GM12878 (cell line): Measurements from ENCODE around the gene PAX5. TPM values are rescaled to one million over a fixed set of nuclear protein-coding genes. Genes with fewer than 3 reads are reported as not detected.

Experiments
- ATAC-seq: fragments of 200-7000 bp; cut with Tn5 transposase; 3 replicates; pipeline ENCODE4 v1.9.1; 2020; ENCODE audit warnings: mild to moderate bottlenecking, moderate library complexity
- BruUV-seq: library from RNA; stranded (reverse); fragments of 400-500 nt; replicated peaks from 2 replicates; lab custom pipeline; 2021; lab: Mats Ljungman, UMichigan
- CTCF ChIA-PET: fragments of 300-600 bp; sonication (Branson Sonifier 250); formaldehyde crosslinking; extraction: SDS; loops from one replicate; lab custom pipeline; 2021; ENCODE audit warnings: inconsistent platforms; lab: Yijun Ruan, JAX
- POLR2A ChIA-PET: fragments of 350-600 bp; formaldehyde crosslinking; extraction: SDS; loops from one replicate; lab custom pipeline; 2021; ENCODE audit warnings: inconsistent platforms; lab: Charles Lee
- RAD21 ChIA-PET: fragments of 300-600 bp; sonication (Branson Sonifier 250); formaldehyde crosslinking; loops from one replicate; lab custom pipeline; 2023; ENCODE audit warnings: antibody characterized with exemption; ENCODE audit not compliant: unreplicated experiment; lab: Charles Lee
- SMC1A ChIA-PET: fragments of 300-600 bp; sonication (Branson Sonifier 250); formaldehyde crosslinking; loops from one replicate; lab custom pipeline; 2023; ENCODE audit not compliant: unreplicated experiment, uncharacterized antibody; lab: Charles Lee
- DNase-seq: peaks from one replicate; pipeline ENCODE4 v3.0.0-alpha.2; 2011; ENCODE audit warnings: low read depth, low spot score
- FAIRE-seq: peaks from 3 replicates; lab custom pipeline; 2011; peaks lifted over from hg19 to GRCh38; lab: Jason Lieb, UNC
- H2AFZ ChIP-seq: 2 replicates; pipeline ENCODE4 v1.6.0; 2011; ENCODE audit warnings: low read depth, low read length, control low read depth; ENCODE audit not compliant: control insufficient read depth
- H3K27ac ChIP-seq: 2 replicates; pipeline ENCODE4 v1.5.1; 2011; ENCODE audit warnings: control low read depth; ENCODE audit not compliant: control insufficient read depth, insufficient read depth
- H3K27me3 ChIP-seq, 2 experiments: replicated peaks in 1 of 2; 2 replicates each; pipeline versions ENCODE4 v1.6.0 to v1.6.1; 2011; ENCODE audit warnings: low read length in 1 of 2; ENCODE audit not compliant: control insufficient read depth in 2 of 2, insufficient read depth in 2 of 2
- H3K36me3 ChIP-seq, 2 experiments: 2 replicates each; pipeline ENCODE4 v1.5.1; 2011; ENCODE audit warnings: low read length in 1 of 2; ENCODE audit not compliant: control insufficient read depth in 2 of 2, insufficient read depth in 2 of 2
- H3K4me1 ChIP-seq: 2 replicates; pipeline ENCODE4 v1.6.1; 2011; ENCODE audit warnings: mild to moderate bottlenecking, low read length, moderate library complexity, mixed read lengths; ENCODE audit not compliant: control insufficient read depth, insufficient read depth
- H3K4me2 ChIP-seq: 2 replicates; pipeline ENCODE4 v1.6.0; 2011; ENCODE audit warnings: control low read depth; ENCODE audit not compliant: control insufficient read depth, insufficient read depth
- H3K4me3 ChIP-seq: fragments of 200-600 bp; sonication (generic); 2 replicates; pipeline ENCODE4 v1.5.1; 2016
- H3K79me2 ChIP-seq: 2 replicates; pipeline ENCODE4 v1.6.0; 2011; ENCODE audit warnings: low read length; ENCODE audit not compliant: control insufficient read depth, insufficient read depth
- H3K9ac ChIP-seq: 2 replicates; pipeline ENCODE4 v1.8.0; 2011; ENCODE audit warnings: low read length, control low read depth, mixed read lengths; ENCODE audit not compliant: control insufficient read depth, insufficient read depth
- H3K9me3 ChIP-seq: replicated peaks from 3 replicates; pipeline ENCODE4 v1.5.1; 2011; ENCODE audit warnings: mild to moderate bottlenecking, low read length; ENCODE audit not compliant: control insufficient read depth, insufficient read depth
- H4K20me1 ChIP-seq: 2 replicates; pipeline ENCODE4 v1.6.0; 2011; ENCODE audit not compliant: control insufficient read depth, insufficient read depth
- BHLHE40 ChIP-seq, 2 experiments: fragments of 450-650 bp in 1 of 2; IDR thresholded peaks; 2 replicates each; pipeline ENCODE4 v1.6.1; 2011 to 2017; ENCODE audit warnings: low read depth in 2 of 2, borderline replicate concordance in 1 of 2, improper control_type of control experiment in 1 of 2, low read length in 1 of 2, mild to moderate bottlenecking in 1 of 2
- EGR1 ChIP-seq, 2 experiments: IDR thresholded peaks; 1 replicate in 1 of 2; 2 replicates in 1 of 2; pipeline ENCODE4 v1.6.1; 2011 to 2012; ENCODE audit warnings: low read depth in 2 of 2, low read length in 2 of 2, borderline replicate concordance in 1 of 2, mild to moderate bottlenecking in 1 of 2, moderate library complexity in 1 of 2
- GABPA ChIP-seq: IDR thresholded peaks from 2 replicates; pipeline ENCODE4 v1.6.1; 2014; ENCODE audit warnings: antibody characterized with exemption, low read depth, mild to moderate bottlenecking, inconsistent platforms
- GATAD2B ChIP-seq: fragments of 450-650 bp; conservative IDR thresholded peaks from 2 replicates; pipeline ENCODE4 v1.6.1; 2017; ENCODE audit warnings: low read depth, mild to moderate bottlenecking, moderate library complexity
- HDGF ChIP-seq: fragments of 450-650 bp; IDR thresholded peaks from 2 replicates; pipeline ENCODE4 v1.6.1; 2016; ENCODE audit warnings: antibody characterized with exemption
- KAT2A ChIP-seq: conservative IDR thresholded peaks from 2 replicates; pipeline ENCODE4 v1.6.1; 2011; ENCODE audit warnings: low read depth, low read length; ENCODE audit not compliant: control insufficient read depth
- MTA3 ChIP-seq: IDR thresholded peaks from 2 replicates; pipeline ENCODE4 v1.6.1; 2012; ENCODE audit warnings: low read length, inconsistent platforms, borderline replicate concordance
- NFIC ChIP-seq: IDR thresholded peaks from 2 replicates; pipeline ENCODE4 v1.6.1; 2012; ENCODE audit warnings: low read depth, mild to moderate bottlenecking, inconsistent platforms, low read length, moderate library complexity
- NFYB ChIP-seq: IDR thresholded peaks from 2 replicates; pipeline ENCODE4 v1.6.1; 2011; ENCODE audit warnings: low read depth, mild to moderate bottlenecking, low read length, improper control_type of control experiment, moderate library complexity; ENCODE audit not compliant: insufficient read depth
- POLR2AphosphoS2 ChIP-seq: IDR thresholded peaks from 2 replicates; pipeline ENCODE4 v1.6.1; 2011; ENCODE audit warnings: low read depth, mild to moderate bottlenecking, low read length, improper control_type of control experiment, moderate library complexity
- RAD51 ChIP-seq: fragments of 450-650 bp; IDR thresholded peaks from 2 replicates; pipeline ENCODE4 v1.6.1; 2016; ENCODE audit warnings: moderate library complexity, mild to moderate bottlenecking, inconsistent platforms
- SMARCA5 ChIP-seq: fragments of 450-650 bp; IDR thresholded peaks from 2 replicates; pipeline ENCODE4 v1.6.1; 2017; ENCODE audit warnings: mild to moderate bottlenecking
- STAT3 ChIP-seq: IDR thresholded peaks from 2 replicates; pipeline ENCODE4 v1.6.1; 2011; ENCODE audit warnings: low read depth, low read length, improper control_type of control experiment
- SUZ12 ChIP-seq: fragments of 200-600 bp; sonication (generic); IDR thresholded peaks from one replicate; pipeline ENCODE4 v1.6.1; 2018; ENCODE audit warnings: antibody characterized with exemption, mild to moderate bottlenecking; ENCODE audit not compliant: unreplicated experiment
- YBX1 ChIP-seq: fragments of 450-650 bp; IDR thresholded peaks from 2 replicates; pipeline ENCODE4 v1.6.1; 2016; ENCODE audit warnings: antibody characterized with exemption
- ZNF384 ChIP-seq: IDR thresholded peaks from 2 replicates; pipeline ENCODE4 v1.6.1; 2012; ENCODE audit warnings: low read depth, mild to moderate bottlenecking, low read length, improper control_type of control experiment, borderline replicate concordance
- ZSCAN29 ChIP-seq: fragments of 450-650 bp; IDR thresholded peaks from 2 replicates; pipeline ENCODE4 v1.6.1; 2017; ENCODE audit warnings: mild to moderate bottlenecking, moderate library complexity
- WGBS: methylation state at CpG from one replicate; pipeline ENCODE4 v1.1.6; 2016; ENCODE audit warnings: low lambda C conversion rate; ENCODE audit not compliant: insufficient replicate concordance, insufficient coverage; ENCODE audit errors: missing lambda C conversion rate; 5-methylcytosine and 5-hydroxymethylcytosine counted together
- in situ Hi-C: fragments of 300-500 bp; cut with MboI; formaldehyde crosslinking; loops from 9 replicates; pipeline ENCODE4 v1.14.3; 2018; ENCODE audit warnings: mixed read lengths
- intact Hi-C: fragments of 100-400 bp; cut with micrococcal nuclease; formaldehyde crosslinking; loops from one replicate; pipeline ENCODE4 v1.14.2; 2022; ENCODE audit not compliant: unreplicated experiment
- polyA plus RNA-seq, 11 experiments: library from polyadenylated mRNA; depleted of rRNA in 4 of 11; unstranded in 6 of 11; stranded (reverse) in 5 of 11; fragments of >200 nt; fragmentation: Nextera tagmentation in 4 of 11; fragmentation: Illumina TruSeq in 1 of 11; extraction: Ambion mirVana in 4 of 11; extraction: Trizol in 1 of 11; gene quantifications; 1 replicate in 1 of 11; 2 replicates in 10 of 11; pipeline versions ENCODE4 v1.2.1 to v1.2.3, GENCODE V29; 2011 to 2016; ENCODE audit warnings: inconsistent platforms in 2 of 11, missing spikeins in 2 of 11, low read depth in 1 of 11
- total RNA-seq, 4 experiments: library from RNA; depleted of rRNA in 3 of 4; stranded (reverse); fragments of >200 nt in 3 of 4; fragmentation: Illumina TruSeq in 1 of 4; extraction: Trizol in 1 of 4; gene quantifications; 2 replicates each; pipeline versions ENCODE4 v1.2.1 to v1.2.3, GENCODE V29; 2013 to 2021

PAX5 gene
- total and polyA plus RNA-seq, 10 of the 15 experiments (the other 5 are each of a cell fraction or from before 2014, with no cell fraction given): 2.2 to 123 (median 31.9) TPM

- no peak for TF ChIP-seq EGR1 (IDR thresholded peaks at IDR 0.05; ENCODE audit: borderline replicate concordance in 1 of 2, low read depth in 2 of 2, low read length in 2 of 2)
- no peak for TF ChIP-seq ZNF384
- TF ChIP-seq GATAD2B: no peak
- TF ChIP-seq SMARCA5: no peak
- TF ChIP-seq POLR2AphosphoS2: no peak
- DNase-seq: no peak
- ChIA-PET POLR2A (no interaction called here), RAD21 (no interaction called here), SMC1A (interaction anchor here (0.7 to 1.0 kb wide), 3 partner anchors 12 to 525 kb away, joined by 3 to 4 read pairs (median 3); no protein-coding TSS in a partner anchor), CTCF (interaction anchor here (1.0 to 1.7 kb wide), 4 partner anchors 12 to 15 kb away, joined by 3 to 5 read pairs (median 4); no protein-coding TSS in a partner anchor)
- in situ Hi-C loops: no loop called here
- Histone ChIP-seq H3K4me2 (no peak overlapping the region), H3K36me3 (no peaks in the 10 kb centered on the region), H2AFZ (no peak overlapping the region), H3K79me2 (no peaks in the 10 kb centered on the region), H3K9me3 (no peaks in the 10 kb centered on the region), H3K27me3 (no peaks in the 10 kb centered on the region; a peak in 1 of 4 replicates), H3K27ac (no peak overlapping the region), H3K4me1 (no peaks in the 10 kb centered on the region), H4K20me1 (no peaks in the 10 kb centered on the region), H3K9ac (no peak overlapping the region), H3K4me3 (no peak overlapping the region)
- no peak for ATAC-seq
- WGBS: 43% methylated on average over 11 of the region's 11 CpGs
- intact Hi-C loops: no loop called here
- FAIRE-seq: no peak
- no TSS peak for BruUV-seq
These were observed 230.1 kb downstream of the PAX5 start for GRCh38 chr9:36803961-36804360.

- DNase-seq: no peak
- no peak overlapping the region for H3K27ac ChIP-seq
- H3K27me3 ChIP-seq: no peaks in the 10 kb centered on the region; a peak in 1 of 4 replicates
- no peak overlapping the region for H3K4me3 ChIP-seq
- intact Hi-C loops: no loop called here
- ATAC-seq: no peak
- in situ Hi-C loops: no loop called here
- H3K4me2 ChIP-seq: no peak overlapping the region
- ChIA-PET CTCF (interaction anchor here (0.6 kb wide), 1 partner anchor 14 kb away, joined by 3 read pairs; no protein-coding TSS in a partner anchor), RAD21 (no interaction called here), SMC1A (no interaction called here), POLR2A (interaction anchor here (0.9 kb wide), 1 partner anchor 389 kb away, joined by 5 read pairs; no protein-coding TSS in a partner anchor)
- no peaks in the 10 kb centered on the region for H3K79me2 ChIP-seq
- H3K9ac ChIP-seq: no peak overlapping the region
- TF ChIP-seq GABPA: no peak
- no peak for TF ChIP-seq ZSCAN29
- TF ChIP-seq MTA3: no peak
- TF ChIP-seq NFIC: no peak
- TF ChIP-seq BHLHE40 (IDR thresholded peaks at IDR 0.05; ENCODE audit: borderline replicate concordance in 1 of 2, low read depth in 2 of 2, low read length in 1 of 2): no peak
- TF ChIP-seq KAT2A: no peak
- TF ChIP-seq SUZ12: no peak
- TF ChIP-seq HDGF: no peak
- TF ChIP-seq RAD51: no peak
- TF ChIP-seq STAT3: no peak
- no peak for TF ChIP-seq NFYB
- no peak for TF ChIP-seq YBX1
- no peaks in the 10 kb centered on the region for H3K4me1 ChIP-seq
- no peaks in the 10 kb centered on the region for H3K36me3 ChIP-seq
- no peaks in the 10 kb centered on the region for H3K9me3 ChIP-seq
- BruUV-seq: no TSS peak
- no peaks in the 10 kb centered on the region for H4K20me1 ChIP-seq
- 32% methylated on average over 13 of the region's 15 CpGs for WGBS
- FAIRE-seq: no peak
- H2AFZ ChIP-seq: no peak overlapping the region
These were observed 231.7 kb downstream of the PAX5 start for GRCh38 chr9:36802201-36802920.
